ENCODE results near the gene NSD1.
"Not testable (repeated sequence)": the region's sequence is repeated elsewhere in the genome, so short reads cannot be mapped to it uniquely, and the experiment has no call there.

NSD1 gene

GRCh38 chr5:177288191-177288590 lies 154.6 kb downstream of the NSD1 start:
- no peak for DNase-seq (ENCODE audit: low read depth in 2 of 2, low spot score in 1 of 2)

DNA sequence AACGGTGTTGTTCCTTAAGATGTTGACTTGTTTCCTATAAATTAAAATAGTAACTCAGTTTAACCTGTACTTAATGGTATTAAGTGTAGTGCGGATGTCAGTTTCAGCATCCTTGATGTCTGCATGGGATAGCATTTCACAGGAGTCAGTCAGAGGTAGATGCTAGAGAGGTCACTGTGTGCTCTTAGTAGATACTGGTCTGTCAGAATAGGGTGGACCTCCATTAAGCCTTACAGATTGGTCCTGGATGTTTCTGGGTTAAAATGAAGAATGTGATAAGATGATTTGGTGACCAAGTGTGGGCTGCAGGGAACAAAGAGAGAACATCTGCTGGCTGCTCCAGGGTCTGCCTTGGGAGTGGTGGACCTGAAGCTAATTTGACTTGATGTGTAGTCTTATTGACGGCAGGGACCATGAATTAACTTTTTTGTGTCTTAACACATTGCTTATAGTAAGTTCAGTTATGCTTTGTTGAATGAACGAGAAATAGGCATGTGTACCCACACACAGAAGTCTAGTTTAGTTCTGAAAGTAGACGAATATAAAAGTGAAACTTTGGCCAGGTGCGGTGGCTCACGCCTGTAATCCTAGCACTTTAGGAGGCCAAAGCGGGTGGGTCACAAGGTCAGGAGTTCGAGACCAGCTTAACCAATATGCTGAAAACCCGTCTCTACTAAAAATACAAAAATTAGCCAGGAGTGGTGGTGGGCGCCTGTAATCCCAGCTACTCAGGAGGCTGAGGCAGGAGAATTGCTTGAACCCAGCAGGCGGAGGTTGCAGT lies 157.4 kb downstream of the NSD1 start:
- no peak for DNase-seq (ENCODE audit: low read depth in 2 of 2, low spot score in 1 of 2)

DNA sequence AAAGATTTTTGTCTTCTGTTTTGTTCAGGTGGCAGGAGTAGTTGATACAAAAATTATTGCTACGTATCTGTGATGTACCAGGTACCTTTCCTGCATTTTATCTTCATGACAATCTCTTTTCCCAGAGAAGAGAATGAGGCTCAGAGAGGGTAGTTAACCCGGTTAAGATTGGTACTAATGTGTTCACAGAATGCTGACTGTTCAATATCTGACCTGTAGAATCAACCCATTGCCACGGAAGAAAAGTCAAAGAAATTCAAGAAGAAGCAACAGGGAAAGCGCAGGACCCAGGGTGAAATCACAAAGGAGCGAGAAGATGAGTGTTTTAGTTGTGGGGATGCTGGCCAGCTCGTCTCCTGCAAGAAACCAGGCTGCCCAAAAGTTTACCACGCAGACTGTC lies 158.2 kb downstream of the NSD1 start:
- DNase-seq (ENCODE audit: low read depth in 2 of 2, low spot score in 1 of 2) = no peak

DNA sequence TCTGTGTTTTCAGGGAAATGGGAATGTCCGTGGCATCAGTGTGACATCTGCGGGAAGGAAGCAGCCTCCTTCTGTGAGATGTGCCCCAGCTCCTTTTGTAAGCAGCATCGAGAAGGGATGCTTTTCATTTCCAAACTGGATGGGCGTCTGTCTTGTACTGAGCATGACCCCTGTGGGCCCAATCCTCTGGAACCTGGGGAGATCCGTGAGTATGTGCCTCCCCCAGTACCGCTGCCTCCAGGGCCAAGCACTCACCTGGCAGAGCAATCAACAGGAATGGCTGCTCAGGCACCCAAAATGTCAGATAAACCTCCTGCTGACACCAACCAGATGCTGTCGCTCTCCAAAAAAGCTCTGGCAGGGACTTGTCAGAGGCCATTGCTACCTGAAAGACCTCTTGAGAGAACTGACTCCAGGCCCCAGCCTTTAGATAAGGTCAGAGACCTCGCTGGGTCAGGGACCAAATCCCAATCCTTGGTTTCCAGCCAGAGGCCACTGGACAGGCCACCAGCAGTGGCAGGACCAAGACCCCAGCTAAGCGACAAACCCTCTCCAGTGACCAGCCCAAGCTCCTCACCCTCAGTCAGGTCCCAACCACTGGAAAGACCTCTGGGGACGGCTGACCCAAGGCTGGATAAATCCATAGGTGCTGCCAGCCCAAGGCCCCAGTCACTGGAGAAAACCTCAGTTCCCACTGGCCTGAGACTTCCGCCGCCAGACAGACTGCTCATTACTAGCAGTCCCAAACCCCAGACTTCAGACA lies 160.4 kb downstream of the NSD1 start:
- DNase-seq (ENCODE audit: low read depth in 2 of 2, low spot score in 1 of 2) = no peak

GRCh38 chr5:177294632-177295031 lies 161.1 kb downstream of the NSD1 start:
- no peak for DNase-seq (ENCODE audit: low read depth in 2 of 2, low spot score in 1 of 2)

- no peak for DNase-seq (ENCODE audit: low read depth in 2 of 2, low spot score in 1 of 2)
Observed at GRCh38 chr5:177295924-177296323, 162.4 kb downstream of the NSD1 start.

DNA sequence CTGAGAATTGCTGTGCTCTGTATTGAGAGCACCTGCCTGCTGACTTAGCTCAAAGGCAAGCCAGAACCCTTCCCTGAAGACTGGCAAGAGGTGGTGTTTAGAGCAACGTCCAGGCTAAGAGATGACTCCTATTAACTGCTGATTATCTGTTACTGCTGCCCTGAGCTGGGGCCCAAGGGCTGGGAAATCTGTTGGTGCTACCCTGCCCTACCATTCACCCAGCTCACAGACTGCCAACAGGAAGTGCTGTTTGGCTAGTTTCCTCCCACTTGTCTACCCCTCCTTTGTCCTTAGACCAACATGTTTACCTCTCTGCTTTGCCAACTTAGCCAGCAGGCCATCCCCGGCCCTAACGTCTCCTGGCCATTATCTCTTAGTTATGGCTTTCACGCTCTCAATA lies 163.0 kb downstream of the NSD1 start:
- DNase-seq (ENCODE audit: low read depth in 2 of 2, low spot score in 1 of 2) = no peak

DNA sequence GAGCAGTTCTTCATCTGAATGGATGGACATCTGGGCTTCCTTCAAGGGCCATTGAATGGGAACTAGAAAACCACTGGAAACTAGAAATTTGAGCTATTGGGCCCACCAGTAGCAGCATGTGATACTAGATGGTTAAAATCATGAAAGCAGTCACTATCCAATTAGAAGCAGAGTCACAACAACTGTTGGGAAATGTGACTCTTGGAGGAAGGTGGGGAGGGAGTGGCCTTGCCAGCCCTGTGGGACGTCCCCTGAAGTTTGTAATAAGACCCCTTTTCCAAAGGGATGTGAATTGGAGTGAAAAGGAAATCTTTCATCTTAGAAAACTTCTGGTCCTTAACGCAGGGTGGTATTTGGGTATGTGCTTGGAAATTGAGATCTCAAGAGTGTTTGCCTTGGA lies 164.3 kb downstream of the NSD1 start:
- DNase-seq (ENCODE audit: low read depth in 2 of 2, low spot score in 1 of 2) = no peak

DNA sequence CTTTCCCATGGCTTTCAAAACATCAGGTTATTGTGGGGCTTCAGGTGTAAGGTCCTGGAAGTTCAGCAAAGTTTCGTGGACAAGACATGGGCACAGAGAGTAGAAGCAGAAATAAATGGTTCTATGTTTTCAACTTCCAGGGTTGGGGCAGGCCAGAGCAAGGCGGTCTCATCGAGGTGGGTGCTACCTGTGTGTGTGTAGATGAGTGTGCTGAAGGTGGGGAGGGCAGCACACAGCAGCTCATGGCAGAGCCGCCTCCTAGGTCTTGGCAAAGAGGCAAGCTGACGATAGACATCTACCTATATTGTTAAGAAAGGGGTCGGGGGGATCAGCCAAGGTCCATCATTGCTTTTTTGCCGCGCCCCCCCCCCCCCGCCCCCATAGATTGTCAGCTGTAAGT lies 166.1 kb downstream of the NSD1 start:
- DNase-seq (ENCODE audit: low read depth in 2 of 2, low spot score in 1 of 2) = no peak

DNA sequence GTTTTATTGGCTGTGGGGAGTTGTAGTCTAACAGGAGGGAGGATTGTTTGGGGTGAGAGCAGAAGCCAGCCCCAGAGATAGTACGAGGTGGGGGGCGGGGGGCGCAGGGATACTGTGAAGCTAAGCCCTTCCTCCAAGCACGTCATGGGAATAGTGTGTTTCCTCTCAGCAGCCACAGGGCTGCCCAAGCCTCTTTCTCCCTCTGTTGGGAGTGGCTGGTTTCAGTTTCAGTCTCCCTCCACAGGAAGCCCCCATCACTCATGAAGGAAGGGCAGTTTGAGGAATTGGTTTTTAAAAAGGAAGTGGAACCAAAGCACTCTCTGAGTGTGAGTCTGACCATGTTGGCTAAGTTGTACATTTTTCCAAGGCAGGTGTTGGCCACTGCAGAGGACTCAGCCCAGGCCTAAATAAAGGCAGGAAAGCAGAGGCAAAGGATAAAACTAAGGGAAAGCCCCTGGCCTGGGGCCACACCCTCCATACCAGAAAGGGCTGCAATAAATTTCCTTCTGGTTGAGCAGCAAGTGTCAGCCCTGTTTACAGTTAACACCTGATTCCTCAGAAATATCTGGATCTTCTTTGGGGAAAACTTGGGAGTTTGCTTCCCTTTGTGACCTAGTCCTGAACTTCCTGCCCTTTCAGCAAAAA lies 166.8 kb downstream of the NSD1 start:
- DNase-seq (ENCODE audit: low read depth in 2 of 2, low spot score in 1 of 2) = peak; percentile 33 to 53

DNA sequence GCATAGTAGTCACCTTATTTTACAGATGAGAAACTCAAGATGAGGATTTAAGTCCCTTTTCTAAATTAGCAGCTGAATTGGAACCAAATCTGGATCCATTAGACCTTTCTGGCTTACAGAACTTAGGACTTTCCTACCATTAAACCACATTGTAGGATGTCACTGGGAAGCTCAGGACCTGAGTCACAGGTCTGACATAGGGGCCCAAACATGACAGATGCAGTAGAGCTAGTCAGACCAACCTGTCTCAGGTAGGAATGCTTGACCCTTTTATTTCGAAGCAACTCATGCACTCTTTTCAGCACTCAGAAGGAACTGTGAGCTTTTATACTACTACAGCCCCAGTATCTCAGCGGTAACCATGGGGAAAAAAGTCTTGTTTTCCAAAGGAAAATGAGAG lies 167.4 kb downstream of the NSD1 start:
- no peak for DNase-seq (ENCODE audit: low read depth in 2 of 2, low spot score in 1 of 2)

DNA sequence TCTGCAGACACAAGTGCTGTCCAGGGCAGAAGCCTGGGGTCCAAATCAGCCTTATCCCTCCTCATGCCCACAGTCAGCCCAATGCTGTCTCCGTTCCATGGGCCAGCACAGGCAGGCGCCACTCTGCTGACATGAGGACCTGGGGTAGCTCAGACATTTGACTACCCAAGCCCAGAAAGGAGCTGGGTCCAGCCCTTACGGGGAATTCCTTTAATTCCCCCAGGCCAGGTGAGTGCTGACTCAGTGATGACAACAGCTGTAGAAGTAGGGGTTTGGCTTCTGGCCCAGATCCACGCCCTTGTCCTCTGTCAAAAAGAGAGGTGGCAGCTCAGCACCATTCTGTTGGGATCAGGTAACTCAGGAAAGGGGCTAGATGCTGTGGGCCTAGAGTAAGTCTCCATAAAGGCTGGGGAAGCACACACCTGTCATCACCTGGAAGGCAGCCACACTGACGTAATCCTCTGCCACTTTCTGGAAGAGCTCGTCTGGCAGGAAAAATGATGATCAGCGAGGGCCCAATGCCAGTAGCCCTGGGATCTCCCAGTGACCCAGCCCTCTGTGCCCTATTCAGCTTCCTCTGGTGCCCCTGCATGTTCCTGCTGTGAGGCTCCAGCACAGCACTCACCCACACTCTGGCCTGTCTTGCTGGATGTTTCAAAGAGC lies 168.1 kb downstream of the NSD1 start:
- DNase-seq (ENCODE audit: low read depth in 2 of 2, low spot score in 1 of 2) = no peak

GRCh38 chr5:177302354-177303110 lies 169.0 kb downstream of the NSD1 start:
- no peak for DNase-seq (ENCODE audit: low read depth in 2 of 2, low spot score in 1 of 2)

- peak; percentile 76 to 77 for DNase-seq (ENCODE audit: low read depth in 2 of 2, low spot score in 1 of 2)
Observed at GRCh38 chr5:177303121-177303924, 169.8 kb downstream of the NSD1 start, which contains the start of the genes PRELID1 and RAB24. Gene PRELID1, plus strand, starts transcription at chr5:177303799. Its CDS starts 187 bp downstream, at chr5:177303986. Gene RAB24, minus strand, starts transcription at chr5:177303719. Its CDS starts 431 bp downstream, at chr5:177303288.

DNA sequence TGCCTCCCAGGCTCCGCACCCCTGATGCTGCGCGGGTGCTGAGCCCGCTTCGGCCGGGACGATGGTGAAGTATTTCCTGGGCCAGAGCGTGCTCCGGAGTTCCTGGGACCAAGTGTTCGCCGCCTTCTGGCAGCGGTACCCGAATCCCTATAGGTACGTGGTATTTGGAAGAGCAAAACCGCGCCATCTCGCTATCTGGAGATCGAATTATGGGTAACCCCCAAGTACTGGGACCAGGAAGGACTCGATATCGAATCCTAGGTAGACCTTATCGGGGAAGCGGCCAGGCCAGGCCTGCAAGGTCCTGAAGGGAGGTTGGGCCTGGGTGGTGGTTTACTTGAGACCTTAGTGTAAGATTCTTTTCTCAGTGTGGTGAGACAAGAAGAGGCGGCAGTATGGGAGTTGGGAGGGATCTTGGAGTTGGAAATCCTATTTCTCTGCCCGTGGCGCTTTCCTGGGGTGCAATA lies 170.4 kb downstream of the NSD1 start:
- DNase-seq (ENCODE audit: low read depth in 2 of 2, low spot score in 1 of 2) = no peak

DNA sequence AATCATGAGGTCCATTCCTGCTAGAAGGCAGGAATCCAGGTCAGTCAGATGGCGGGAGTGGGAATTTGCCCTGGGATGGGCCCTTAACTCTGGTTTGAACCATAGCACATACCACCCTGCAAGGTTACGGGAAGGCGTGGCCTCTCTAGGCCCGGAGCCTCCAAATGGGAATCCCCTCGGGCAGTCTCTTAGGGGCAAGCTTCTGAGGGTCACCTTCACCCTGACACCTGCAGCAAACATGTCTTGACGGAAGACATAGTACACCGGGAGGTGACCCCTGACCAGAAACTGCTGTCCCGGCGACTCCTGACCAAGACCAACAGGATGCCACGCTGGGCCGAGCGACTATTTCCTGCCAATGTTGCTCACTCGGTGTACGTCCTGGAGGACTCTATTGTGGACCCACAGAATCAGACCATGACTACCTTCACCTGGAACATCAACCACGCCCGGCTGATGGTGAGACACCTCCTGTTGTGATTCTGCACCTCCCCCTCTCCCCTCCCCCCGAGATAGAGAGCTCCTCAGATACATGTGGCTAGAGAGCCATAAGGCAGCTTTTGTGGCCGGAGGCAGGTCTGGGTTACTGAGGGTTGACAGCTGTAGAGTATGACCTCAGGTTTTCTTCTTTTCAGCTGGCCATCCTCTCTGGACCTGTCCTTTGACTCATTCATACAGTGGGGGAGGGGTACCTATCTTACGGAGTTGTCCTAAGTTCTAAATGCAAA lies 171.0 kb downstream of the NSD1 start:
- DNase-seq (ENCODE audit: low read depth in 2 of 2, low spot score in 1 of 2) = no peak

GRCh38 chr5:177306103-177306640 lies 172.6 kb downstream of the NSD1 start:
- not testable (repeated sequence) for DNase-seq (ENCODE audit: low read depth in 2 of 2, low spot score in 1 of 2)

GRCh38 chr5:177306674-177307543 lies 173.3 kb downstream of the NSD1 start:
- DNase-seq (ENCODE audit: low read depth in 2 of 2, low spot score in 1 of 2) = no peak
